ENCODE data around the gene SFTPB.

SFTPB gene

GRCh38 chr2:85647823-85648526 is 20.0 kb downstream of the SFTPB start:
- H3K36me3 ChIP-seq (ENCODE audit: insufficient read depth, low read length): peaks cover 92% of the 10 kb centered on the region
- H3K4me2 ChIP-seq (ENCODE audit: insufficient read depth, low read length): no peak overlapping the region

GRCh38 chr2:85646166-85646565 is 21.8 kb downstream of the SFTPB start:
- H3K4me3 ChIP-seq (ENCODE audit: low read depth in 1 of 2, low read length in 2 of 2): no peak overlapping the region
- peaks cover 7% of the 10 kb centered on the region; the same call in 1 of the 2 replicates for H3K79me2 ChIP-seq (ENCODE audit: insufficient read depth, low read length)
- DNase-seq (no peak), ATAC-seq (ENCODE audit: insufficient read depth, low read depth) (no peak)
- peaks cover 13% of the 10 kb centered on the region for H4K20me1 ChIP-seq (ENCODE audit: insufficient read depth, low read length)
- no peak overlapping the region for H3K4me2 ChIP-seq (ENCODE audit: insufficient read depth, low read length)
- TF ChIP-seq CTCF (IDR thresholded peaks at IDR 0.05; ENCODE audit: borderline replicate concordance, extremely low read depth, low read length, poor library complexity, severe bottlenecking) (no peak), EZH2 (IDR thresholded peaks at IDR 0.05; ENCODE audit: borderline replicate concordance, low read depth, low read length, severe bottlenecking) (no peak)
- H3K36me3 ChIP-seq (ENCODE audit: insufficient read depth, low read length): peaks cover 96% of the 10 kb centered on the region
- no peak overlapping the region for H2AFZ ChIP-seq (ENCODE audit: low read depth, low read length)
- H3K9me3 ChIP-seq (ENCODE audit: insufficient read depth, low read length, severe bottlenecking): no peaks in the 10 kb centered on the region
- H3K9ac ChIP-seq (ENCODE audit: low read depth, low read length): no peak overlapping the region
- H3K4me1 ChIP-seq (ENCODE audit: insufficient read depth, low read length): no peaks in the 10 kb centered on the region
- no peak overlapping the region for H3K27ac ChIP-seq (ENCODE audit: low read length)
- no peaks in the 10 kb centered on the region for H3K27me3 ChIP-seq (ENCODE audit: insufficient read depth, low read length, poor library complexity)

More at GRCh38 chr2:85647823-85648526, 20.0 kb downstream of the SFTPB start:
- H2AFZ ChIP-seq (ENCODE audit: low read depth, low read length): no peak overlapping the region
- no peaks in the 10 kb centered on the region for H3K4me1 ChIP-seq (ENCODE audit: insufficient read depth, low read length)
- H3K27me3 ChIP-seq (ENCODE audit: insufficient read depth, low read length, poor library complexity): no peaks in the 10 kb centered on the region
- no peak for TF ChIP-seq CTCF (IDR thresholded peaks at IDR 0.05; ENCODE audit: borderline replicate concordance, extremely low read depth, low read length, poor library complexity, severe bottlenecking)
- TF ChIP-seq EZH2 (IDR thresholded peaks at IDR 0.05; ENCODE audit: borderline replicate concordance, low read depth, low read length, severe bottlenecking): no peak
- no peak overlapping the region for H3K9ac ChIP-seq (ENCODE audit: low read depth, low read length)
- DNase-seq (no peak), ATAC-seq (ENCODE audit: insufficient read depth, low read depth) (no peak)
- no peak overlapping the region for H3K27ac ChIP-seq (ENCODE audit: low read length)
- H3K4me3 ChIP-seq (ENCODE audit: low read depth in 1 of 2, low read length in 2 of 2): no peak overlapping the region
- peaks cover under 1% of the 10 kb centered on the region; the same call in 1 of the 2 replicates for H3K79me2 ChIP-seq (ENCODE audit: insufficient read depth, low read length)
- peaks cover 13% of the 10 kb centered on the region for H4K20me1 ChIP-seq (ENCODE audit: insufficient read depth, low read length)
- no peaks in the 10 kb centered on the region for H3K9me3 ChIP-seq (ENCODE audit: insufficient read depth, low read length, severe bottlenecking)

DNA sequence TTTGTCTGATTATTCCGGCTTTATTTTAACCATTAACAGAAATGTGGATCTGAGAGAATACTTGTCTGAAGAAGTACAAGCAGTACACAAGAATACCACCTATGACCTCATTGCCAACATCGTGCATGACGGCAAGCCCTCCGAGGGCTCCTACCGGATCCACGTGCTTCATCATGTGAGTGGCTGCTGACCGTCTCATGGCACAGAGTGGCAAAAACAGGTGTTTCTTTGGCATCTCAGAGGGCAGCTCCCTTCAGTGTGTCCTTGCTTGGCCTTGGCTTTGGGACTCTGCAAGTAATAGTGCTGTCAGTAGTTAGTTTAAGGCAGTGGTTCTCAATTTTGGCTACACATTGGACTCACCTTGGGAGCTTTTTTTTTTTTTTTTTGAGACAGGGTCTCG is 23.1 kb downstream of the SFTPB start:
- DNase-seq (no peak), ATAC-seq (ENCODE audit: insufficient read depth, low read depth) (no peak; the same call in 2 of the 3 replicates)
- H3K27me3 ChIP-seq (ENCODE audit: insufficient read depth, low read length, poor library complexity): no peaks in the 10 kb centered on the region
- H2AFZ ChIP-seq (ENCODE audit: low read depth, low read length): no peak overlapping the region
- peaks cover 13% of the 10 kb centered on the region for H4K20me1 ChIP-seq (ENCODE audit: insufficient read depth, low read length)
- TF ChIP-seq EZH2 (IDR thresholded peaks at IDR 0.05; ENCODE audit: borderline replicate concordance, low read depth, low read length, severe bottlenecking): no peak
- TF ChIP-seq CTCF (IDR thresholded peaks at IDR 0.05; ENCODE audit: borderline replicate concordance, extremely low read depth, low read length, poor library complexity, severe bottlenecking): no peak
- H3K9me3 ChIP-seq (ENCODE audit: insufficient read depth, low read length, severe bottlenecking): no peaks in the 10 kb centered on the region
- H3K9ac ChIP-seq (ENCODE audit: low read depth, low read length): no peak overlapping the region
- H3K4me3 ChIP-seq (ENCODE audit: low read depth in 1 of 2, low read length in 2 of 2): no peak overlapping the region
- H3K4me2 ChIP-seq (ENCODE audit: insufficient read depth, low read length): no peak overlapping the region
- H3K4me1 ChIP-seq (ENCODE audit: insufficient read depth, low read length): no peaks in the 10 kb centered on the region
- H3K36me3 ChIP-seq (ENCODE audit: insufficient read depth, low read length): peaks cover 97% of the 10 kb centered on the region
- H3K27ac ChIP-seq (ENCODE audit: low read length): no peak overlapping the region
- peaks cover 8% of the 10 kb centered on the region; the same call in 1 of the 2 replicates for H3K79me2 ChIP-seq (ENCODE audit: insufficient read depth, low read length)

Measured in DND-41 (cell line).